GM21526 (cell line): Measurements from ENCODE around the gene MADCAM1.
"Not testable (repeated sequence)": the region's sequence is repeated elsewhere in the genome, so short reads cannot be mapped to it uniquely, and the experiment has no call there.

ENCODE experiments used
- ATAC-seq: cut with Tn5 transposase; IDR thresholded peaks from one replicate; pipeline ENCODE4 v1.9.1; 2021; ENCODE audit warnings: moderate library complexity; ENCODE audit not compliant: unreplicated experiment, low FRiP score

MADCAM1 gene

GRCh38 chr19:496112-496665, at the start of gene MADCAM1:
MADCAM1 (plus strand) TSS chr19:496486; CDS start chr19:496500, 14 bp downstream.
- no peak for ATAC-seq

- ATAC-seq: no peak
These were observed 49.2 kb upstream of the MADCAM1 start for GRCh38 chr19:447064-447426.

GRCh38 chr19:447816-448560, 48.3 kb upstream of the MADCAM1 start:
- ATAC-seq: no peak

DNA sequence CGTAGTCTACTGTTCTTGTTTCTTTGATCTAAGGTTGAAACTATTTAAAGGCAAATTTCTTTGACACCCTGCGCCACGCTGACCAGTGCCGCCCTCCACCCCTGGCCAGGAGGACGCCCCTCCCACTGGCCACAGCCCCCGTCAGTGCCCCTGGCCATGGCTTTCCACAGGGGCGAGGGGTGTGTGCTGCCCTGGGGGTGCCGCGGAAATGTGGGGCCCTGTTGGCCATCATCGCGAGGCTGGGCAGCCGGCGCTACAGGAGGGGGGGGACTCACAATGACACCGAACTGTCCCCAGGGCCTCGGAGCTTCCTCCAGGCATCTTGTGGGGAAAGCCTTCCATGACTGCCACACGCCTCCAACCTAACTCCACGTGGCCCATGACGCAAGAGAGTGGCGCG, 46.4 kb upstream of the MADCAM1 start:
- ATAC-seq: no peak

DNA sequence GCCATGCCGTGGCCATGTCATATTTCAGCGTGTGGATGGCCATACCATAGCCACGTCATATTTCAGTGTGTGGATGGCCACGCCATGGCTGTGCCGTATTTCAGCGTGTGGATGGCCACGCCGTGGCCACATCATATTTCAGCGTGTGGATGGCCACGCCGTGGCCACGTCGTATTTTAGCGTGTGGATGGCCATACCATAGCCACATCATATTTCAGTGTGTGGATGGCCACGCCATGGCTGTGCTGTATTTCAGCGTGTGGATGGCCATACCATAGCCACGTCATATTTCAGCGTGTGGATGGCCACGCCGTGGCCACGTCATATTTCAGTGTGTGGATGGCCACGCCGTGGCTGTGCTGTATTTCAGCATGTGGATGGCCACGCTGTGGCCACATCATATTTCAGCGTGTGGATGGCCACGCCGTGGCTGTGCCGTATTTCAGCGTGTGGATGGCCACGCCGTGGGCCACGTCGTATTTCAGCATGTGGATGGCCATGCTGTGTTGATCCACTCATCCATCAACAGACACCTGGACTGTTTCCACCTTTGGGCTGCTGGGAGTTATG, 45.3 kb upstream of the MADCAM1 start:
- not testable (repeated sequence) for ATAC-seq

DNA sequence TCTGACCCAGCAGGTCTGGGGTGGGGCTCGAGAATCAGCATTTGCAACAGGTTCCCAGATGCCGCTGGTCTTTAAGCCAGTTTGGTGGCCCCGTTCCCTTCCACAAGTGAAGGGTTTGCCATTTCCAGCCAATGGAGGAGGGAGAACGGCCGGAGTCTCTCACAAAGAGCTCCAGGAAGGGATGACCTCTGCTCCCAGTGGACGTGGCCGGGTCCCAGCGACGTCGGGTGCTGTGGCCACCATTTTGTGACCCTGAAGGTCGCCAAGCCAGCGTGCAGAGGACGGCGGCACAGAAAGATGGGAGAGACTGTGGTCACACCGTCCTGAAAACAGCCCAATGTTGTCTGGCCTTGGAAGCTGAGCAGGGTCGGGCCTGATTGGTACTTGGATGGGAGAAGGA, 43.5 kb upstream of the MADCAM1 start:
- no peak for ATAC-seq

DNA sequence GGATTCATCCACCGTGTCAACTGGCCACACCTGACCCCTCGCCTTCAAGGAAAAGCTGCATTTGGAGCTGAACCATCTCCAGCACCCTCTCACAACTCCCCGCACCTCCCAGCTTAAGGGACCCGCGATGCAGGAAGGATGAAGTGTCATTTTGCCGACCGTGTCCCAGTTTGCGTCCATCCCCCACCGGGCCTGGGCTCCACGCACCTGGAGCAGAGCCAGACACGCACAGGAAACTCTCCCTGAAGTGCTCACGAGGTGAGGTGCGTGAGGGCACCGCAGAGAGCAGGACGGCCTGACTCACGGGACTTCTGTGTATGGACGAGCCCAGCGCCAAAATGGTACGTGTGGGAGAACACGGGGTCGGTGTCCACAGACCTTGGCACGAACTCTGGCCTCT, 42.7 kb upstream of the MADCAM1 start:
- ATAC-seq: no peak

- no peak for ATAC-seq
These were observed 41.1 kb upstream of the MADCAM1 start for GRCh38 chr19:455031-455705.

DNA sequence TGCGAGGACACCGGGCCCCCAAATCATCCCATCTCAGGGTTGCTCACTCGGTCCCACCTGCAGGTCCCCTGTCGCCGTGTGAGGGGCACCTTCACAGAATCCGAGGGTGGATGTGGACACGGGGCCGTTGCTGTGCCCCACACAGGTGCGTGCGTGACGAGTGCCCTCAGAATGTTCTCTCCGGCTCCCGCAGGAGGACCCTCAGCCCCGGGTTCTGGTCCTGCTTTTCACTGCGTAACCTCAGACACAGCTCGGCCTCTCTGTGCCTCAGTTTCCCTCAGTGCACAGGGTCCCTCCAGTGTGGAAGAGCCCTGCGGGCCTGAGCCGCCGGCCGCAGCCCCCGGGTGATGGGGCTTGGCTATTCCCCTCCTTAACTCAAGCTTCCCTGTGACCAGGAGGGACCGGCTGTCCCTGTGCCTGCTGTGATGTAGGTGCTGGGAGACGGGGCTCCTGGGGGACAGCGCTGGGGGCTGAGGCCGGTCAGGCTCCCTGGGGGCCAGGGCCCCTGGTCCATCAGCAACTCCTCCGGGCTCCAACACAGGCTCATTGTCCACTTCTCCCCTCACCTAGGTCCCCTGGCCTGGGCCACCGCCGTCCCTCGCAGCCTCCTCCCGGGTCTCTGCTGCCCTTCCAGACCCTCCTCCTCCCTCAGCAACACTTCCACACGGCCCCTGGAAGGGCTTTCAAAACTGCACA, 40.3 kb upstream of the MADCAM1 start:
- ATAC-seq: no peak

DNA sequence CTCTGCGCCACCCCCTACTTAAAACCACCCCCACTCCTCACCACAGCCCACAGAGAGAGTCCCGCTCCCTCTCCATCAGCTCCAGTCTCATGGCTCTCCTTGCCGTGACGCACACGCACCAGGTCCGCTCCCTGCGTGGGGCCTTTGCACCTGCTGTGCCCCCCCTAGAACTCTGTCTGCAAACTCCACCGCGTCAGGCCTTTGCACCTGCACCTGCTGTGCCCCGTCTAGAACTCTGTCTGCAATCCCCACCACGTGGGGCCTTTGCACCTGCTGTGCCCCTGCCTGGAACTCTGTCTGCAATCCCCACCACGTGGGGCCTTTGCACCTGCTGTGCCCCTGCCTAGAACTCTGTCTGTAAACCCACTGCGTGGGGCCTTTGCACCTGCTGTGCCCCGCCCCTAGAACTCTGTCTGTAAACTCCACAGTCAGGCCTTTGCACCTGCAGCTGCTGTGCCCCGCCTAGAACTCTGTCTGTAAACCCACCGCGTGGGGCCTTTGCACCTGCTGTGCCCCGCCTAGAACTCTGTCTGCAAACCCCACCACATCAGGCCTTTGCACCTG, 39.7 kb upstream of the MADCAM1 start:
- ATAC-seq: no peak

GRCh38 chr19:457636-458035, 38.6 kb upstream of the MADCAM1 start:
- no peak for ATAC-seq

DNA sequence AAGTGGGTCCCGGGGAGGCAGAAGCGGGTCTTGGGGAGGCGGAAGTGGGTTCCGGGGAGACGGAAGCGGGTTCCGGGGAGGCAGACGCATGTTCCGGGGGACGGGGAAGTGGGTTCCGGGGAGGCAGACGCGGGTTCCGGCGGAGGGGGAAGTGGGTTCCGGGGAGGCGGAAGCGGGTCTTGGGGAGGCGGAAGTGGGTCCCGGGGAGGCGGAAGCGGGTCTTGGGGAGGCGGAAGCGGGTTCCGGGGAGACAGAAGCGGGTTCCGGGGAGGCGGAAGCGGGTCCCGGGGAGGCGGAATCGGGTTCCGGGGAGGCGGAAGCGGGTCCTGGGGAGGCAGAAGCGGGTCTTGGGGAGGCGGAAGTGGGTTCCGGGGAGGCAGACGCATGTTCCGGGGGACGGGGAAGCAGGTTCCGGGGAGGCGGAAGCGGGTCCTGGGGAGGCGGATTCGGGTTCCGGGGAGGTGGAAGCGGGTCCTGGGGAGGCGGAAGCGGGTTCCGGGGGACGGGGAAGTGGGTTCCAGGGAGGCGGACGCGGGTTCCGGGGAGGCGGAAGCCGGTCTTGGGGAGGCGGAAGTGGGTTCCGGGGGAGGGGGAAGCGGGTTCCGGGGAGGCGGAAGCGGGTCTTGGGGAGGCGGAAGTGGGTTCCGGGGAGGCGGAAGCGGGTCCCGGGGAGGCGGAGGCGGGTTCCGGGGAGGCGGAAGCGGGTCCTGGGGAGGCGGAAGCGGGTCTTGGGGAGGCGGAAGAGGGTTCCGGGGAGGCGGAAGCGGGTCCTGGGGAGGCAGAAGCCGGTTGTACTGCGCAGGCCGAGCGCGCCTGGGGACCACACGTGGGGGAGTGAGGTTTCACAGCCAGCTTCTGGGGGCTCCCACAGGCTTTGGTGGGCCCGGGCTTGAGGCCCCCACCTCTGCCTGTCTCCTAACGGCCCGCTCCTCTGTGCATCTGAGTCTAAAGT, 37.9 kb upstream of the MADCAM1 start:
- no peak for ATAC-seq

DNA sequence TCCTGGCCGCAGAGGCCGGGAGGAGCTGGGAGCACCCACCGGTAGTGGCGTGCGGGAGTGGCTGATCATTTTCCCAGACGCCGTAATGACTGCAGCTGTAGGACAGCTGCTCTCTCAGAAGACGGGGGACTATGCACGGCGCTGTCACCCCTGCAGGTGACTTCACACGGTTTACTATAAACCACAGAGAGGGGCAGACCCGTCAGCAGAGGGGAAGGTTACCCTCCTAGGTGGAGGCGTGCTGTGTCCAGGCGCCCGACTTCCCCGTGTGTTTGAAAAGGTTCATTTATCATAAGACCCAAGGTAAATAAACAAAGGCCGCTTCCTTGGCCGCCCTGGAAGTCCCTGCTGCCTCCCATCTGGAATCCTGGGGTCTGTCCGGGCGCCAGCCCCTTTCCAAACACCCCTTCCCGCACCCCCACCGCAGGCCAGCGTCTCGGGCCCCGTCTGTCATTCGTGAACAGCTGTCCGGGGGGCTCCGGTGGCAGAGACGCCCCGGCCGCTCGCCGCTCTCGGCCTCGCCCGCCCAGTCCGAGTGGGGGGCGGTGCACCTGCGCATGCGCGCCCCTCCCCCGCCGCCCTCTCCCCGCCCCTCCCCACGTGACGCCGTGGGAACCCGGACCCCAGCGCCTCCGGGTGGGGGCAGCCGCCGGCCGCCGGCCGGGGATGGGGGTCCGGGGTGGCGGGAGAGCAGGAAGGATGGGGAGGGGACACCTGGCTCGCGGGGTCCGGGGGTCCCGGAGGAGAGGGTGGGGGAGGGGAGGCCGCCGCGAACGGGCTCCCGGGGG, 36.4 kb upstream of the MADCAM1 start:
- ATAC-seq: no peak

DNA sequence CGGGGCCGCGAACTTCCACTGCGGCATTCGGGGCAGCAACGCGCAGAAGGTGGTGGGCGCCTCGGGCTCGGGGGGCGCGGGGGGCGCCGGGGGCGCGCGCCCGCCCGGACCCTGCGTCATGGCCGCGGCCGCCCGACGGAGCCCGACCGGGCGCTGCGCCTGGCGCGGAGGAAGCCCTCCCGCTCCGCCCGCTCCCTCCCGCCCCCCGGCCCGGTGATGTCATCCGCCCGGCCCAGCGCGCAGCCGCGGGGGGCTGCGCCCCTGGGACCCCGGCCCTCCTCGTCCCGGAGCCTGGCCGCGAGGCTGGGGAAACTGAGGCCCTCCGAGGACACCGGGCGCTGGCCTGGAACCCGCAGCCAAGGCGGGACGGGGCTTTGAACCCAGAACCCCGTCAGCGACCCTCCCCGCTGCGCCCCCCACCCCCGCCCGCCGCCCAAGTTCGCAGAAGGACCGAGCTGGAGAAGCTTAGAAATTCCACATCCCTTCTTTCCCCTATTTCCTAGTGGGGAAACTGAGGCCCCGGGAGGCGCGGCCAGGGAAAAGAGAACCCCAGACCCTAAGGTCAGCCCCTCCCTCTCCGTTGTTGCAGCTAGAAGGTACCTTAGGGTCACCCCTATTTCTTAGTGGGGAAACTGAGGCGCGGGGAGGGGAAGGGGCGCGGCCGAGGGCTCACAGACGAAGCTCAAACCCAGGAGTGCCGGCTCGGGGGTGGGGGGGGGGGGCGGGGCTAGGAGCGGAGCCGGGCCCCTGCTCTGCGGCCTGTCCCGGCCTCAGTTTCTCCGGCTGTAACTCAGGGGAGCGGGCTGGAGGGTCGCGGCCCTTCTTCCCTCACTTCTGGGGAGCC, 35.2 kb upstream of the MADCAM1 start, which contains the start of gene SHC2:
TSS of gene SHC2 (minus strand) at position 157 of the 844 bp plus-strand sequence. CDS start at position 120, 37 bp downstream.
- no peak for ATAC-seq

DNA sequence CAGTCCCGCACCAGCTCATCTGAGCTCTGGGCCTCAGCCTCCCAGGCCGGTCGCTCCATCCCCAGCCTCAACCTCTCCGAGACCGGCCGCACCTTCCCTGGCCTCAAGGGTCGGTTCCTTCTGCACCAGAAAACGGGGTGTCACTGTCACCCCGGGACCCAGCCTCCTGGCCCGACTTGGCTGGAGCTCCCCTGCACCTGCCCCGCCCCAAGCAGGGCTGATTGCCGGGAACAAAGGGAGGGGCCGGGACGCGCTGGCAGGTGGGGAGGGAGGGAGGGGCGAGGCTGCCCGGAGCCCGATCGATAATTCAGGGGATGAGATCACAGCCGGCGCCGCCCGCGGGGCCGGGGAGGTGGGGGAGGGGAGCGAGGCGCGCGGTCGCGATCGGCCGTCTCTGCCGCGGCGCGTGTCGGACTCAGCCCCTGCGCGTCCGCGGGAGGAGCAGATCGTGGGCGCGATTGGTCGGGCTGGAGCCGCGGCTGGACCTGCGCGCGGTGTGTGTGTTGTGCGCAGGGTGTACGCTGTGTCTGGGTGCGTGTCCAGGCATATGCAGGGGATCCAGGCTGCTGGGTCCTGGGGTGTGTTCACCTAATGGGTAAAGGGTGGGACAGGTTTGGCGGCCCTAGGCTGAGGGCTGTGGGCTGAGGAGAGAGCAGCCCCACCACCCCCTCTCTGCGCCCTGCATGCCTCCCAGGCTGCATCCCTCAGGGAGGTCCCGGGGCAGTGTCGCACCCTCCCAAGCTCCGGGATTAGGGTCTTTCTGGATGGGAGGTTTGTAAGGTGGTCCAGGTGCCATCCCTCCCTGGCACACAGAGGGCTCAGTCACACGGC, 34.4 kb upstream of the MADCAM1 start:
- ATAC-seq: no peak

DNA sequence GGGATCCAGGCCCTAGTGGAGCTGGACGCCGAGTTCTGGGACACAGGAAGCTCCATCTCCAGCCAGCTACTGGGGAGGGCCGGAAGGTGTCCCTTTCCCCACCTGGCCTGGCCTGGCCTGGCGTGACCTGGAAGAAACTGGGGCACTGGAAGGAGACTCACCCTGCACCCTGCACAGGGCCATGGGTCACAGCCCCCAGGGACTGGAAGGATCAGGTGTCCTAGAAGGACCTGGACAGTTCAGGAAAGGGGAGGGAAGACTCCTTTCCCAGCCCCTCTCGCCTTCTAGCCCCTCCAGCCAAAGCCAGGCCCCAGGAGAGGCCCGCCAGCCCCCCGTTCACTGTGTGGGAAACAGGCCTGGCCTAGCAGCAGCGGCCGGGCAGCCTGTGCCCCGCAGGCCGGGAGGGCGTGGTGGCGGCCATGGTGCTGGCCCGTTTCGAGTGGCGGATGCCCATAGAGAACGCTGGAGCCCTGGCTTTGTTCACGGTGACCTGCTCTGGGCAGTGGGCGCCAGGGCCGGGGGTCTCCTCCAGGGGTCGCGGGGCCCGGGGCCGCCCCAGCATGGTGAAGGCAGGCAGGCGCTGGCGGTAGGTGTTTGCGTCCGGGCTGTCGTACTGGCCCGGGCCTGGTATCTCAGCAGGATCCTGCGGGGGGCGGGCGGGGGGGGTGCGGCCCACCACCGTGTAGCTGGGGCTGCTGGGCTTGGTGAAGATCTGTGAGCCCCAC, 32.6 kb upstream of the MADCAM1 start:
- ATAC-seq: no peak
